Activated CD4-positive, alpha-beta T cell treated with anti-CD3 and anti-CD28 coated beads for 1 hour (primary cell): ENCODE measurements around the gene ABCC4.

Source experiments
- DNase-seq: peaks from one replicate; pipeline ENCODE4 v3.0.0-alpha.2; 2020

The ABCC4 gene

DNA sequence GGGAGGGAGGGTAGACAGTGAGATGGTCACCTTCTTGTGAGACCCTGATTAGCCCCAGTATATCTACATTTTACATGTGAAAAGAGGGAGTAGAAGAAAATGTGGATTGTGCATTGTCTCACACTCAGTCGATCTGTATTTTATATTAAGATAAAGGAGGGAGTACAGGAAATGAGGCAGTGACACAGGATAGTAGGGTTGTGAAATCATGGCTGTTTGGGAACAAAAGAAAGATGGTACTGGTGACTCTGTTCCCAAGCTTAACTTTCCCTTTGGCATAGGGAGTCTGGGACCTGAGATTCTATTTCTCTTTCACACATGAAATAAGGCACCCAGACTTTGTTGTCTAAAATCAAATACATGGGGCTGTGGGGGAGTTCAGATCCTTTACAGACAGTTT, 194.7 kb downstream of the ABCC4 start:
- DNase-seq, result no peak

DNA sequence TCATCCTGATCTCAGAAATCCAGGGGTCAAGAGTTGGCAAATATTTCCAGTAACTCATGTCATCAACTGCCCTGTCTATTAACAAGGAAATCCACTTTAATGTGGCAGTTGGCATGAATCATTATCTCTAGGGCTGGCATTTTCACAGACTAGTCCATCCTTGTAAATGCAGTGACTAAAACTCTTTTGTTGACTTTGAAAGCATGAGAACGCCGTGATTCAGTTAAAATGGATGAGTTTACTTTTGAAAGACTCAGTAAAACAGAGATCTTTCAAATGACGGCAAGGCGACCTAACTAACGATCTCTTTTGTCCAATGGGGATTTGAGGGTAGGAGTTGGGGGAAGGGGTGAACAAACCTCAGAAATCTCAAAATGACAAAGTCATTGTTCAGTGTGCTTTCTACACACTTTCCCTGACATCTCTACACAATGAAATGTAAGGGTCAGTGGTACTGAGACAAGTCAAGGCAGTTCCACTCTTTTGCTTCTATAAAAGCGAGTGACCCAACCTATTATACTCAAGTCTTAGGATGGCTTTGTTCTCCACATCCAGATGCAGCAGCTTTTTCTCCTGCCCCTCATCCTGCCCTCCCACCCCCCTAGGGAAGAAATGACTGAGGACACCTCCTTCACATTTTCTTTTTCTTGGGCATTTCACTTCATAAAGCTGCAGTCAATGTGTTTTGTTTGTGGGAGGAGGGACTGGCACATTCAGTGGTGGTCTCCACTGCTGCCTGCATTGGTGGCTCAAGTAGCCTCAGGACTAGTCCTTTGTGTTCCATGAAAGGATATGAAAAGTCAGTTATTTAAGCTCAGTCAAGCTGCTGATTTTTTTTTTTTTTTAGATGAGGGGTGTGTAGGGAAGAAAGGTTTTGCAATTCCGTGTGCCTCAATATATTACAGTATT, 200.5 kb downstream of the ABCC4 start:
- no peak for DNase-seq

DNA sequence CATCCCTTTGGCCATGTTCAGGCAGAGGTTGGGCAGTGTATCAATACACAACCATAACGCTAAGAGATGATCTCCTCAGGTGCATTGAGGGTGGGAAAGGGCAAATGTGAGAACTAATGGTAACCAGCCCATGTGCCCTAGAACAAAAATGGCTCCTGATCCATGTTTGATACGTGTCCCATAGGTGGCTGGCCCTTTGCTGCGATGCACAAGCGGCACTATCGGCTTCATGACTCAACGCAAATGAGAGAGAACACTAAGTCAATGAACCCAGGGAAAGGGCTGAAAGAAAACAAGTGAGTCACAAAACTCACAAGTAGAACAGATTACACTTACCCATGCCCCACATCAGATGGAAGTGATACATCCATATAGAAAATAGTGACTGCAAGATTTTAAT, 201.7 kb downstream of the ABCC4 start:
- no peak for DNase-seq

DNA sequence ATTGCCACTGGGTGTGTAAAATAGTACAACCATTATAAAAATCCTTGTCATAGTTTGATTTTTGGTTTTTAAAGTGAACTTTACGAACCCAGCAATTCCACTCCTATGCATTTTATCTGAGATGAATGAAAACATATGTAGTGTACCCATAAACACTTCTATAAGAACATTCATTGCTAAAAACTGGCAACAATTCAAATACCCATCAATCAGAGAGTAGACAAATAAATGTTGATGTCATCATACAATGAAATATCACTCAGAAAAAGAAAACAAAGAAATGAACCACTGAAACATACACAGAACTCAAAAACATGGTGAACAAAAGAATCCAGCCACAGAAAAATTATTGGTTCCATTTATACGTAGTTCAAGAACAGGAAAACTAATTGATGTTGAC, 202.3 kb downstream of the ABCC4 start:
- no peak for DNase-seq

DNA sequence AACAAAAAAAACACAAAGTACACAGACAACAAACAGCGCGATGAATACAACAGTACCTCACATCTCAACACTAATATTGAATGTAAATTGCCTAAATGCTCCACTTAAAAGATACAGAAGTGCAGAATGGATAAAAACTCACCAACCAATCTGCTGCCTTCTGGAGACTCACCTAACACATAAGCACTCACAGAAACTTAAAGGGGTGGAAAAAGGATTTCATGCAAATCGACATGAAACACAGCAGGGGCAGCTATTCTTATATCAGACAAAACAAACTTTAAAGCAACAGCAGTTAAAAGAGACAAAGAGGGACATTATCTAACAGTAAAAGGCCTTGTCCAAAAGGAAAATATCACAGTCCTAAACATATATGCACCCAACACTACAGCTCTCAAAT, 209.5 kb downstream of the ABCC4 start:
- no peak for DNase-seq

DNA sequence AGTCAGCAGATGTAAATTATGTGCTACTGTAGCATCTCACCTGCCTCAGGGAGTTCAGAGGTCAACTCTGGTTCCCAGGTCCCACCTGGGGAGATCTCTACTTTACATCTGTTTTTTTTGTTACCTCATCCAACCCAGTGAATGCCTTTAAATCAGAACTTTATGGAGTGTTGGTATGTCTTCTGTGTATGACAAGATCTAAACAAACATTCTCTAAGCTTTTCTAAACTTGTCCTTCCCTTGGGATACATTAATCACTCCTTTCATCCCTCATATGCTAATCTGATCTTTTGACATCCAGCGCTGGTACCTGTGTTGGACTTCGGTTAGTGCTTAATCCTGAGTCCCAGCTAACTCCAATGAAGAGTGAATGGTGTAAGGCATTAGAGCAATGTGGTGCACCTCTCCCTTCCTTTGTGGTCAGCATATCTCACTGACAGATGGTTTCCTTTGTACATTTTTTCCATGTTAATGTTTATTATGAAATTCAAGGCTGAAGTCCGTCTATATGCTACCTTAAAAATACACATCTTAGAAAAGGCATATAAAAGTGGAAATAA, 213.4 kb downstream of the ABCC4 start:
- DNase-seq, result no peak

DNA sequence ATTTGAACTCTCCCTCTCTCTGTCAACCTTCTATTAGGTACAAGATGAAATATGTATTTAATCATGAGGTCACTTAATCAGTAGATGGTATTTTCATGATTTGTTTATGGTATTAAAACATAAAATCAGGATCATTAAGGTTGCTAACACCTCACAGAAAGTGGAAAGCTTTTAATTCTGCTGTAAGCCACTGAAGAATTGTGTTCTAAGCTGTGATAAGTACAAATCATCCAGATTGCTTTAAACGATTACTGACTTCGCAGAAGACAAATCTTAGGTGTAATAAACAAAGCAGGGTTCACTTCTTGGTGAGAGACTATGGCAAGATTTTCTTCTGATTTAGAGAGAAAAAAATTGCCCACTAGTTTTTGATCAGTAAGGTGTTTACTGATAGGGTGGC, 214.5 kb downstream of the ABCC4 start:
- DNase-seq, result no peak

DNA sequence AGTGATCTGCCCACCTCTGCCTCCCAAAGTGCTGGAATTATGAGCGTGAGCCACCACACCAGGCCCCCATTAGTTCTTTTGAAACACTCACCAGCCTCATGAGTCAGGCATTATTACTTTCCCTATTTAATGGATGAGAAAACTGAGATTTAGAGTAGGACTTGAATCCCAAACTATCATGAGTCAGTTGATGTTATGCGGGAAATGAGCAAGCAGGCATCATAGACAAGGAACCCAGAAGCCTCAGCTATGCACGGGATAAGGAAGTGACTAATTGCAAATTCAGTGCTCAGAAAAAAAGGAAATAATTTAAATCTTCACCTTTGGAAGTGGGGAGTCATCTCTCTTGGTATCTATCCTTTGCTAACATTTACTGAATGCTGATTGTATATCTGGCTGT, 217.5 kb downstream of the ABCC4 start:
- no peak for DNase-seq

DNA sequence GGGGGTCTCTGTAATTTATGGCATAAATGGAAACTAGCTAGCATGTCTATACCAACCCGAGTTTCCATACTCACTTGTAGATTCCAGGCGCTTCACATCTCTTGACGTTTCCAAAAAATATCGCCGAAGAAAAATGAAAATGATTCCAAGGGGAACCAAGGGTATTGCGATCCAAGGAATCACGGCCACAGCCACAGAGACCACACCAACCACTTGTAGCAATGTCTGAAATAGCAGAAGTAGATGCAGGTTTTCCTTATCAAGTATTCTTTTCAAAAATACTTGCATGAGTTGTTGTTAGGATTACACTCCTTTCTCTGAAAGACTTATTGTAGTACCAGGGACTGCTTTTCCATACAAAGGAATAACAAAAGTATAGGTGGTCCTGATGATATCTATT, 218.2 kb downstream of the ABCC4 start:
- DNase-seq, result no peak

DNA sequence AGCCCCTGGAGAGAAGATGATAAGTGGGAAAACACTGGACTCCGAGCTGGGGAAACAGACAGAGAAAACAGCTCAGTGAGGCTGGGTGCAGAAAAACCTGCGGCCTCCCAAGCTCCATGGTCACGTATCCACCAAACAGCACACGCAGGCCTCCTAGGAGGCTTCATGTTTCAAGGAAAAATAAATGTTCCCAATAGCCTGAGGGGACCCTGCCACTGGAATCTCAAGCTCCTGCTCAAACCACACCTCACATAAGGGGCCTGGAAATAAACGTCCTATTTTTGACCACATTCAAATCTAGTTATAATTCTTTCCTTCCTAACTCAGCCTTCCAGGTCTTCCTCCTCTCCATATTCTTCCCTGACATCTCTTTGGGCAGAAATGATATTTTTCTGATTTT, 225.7 kb downstream of the ABCC4 start:
- DNase-seq, result no peak

DNA sequence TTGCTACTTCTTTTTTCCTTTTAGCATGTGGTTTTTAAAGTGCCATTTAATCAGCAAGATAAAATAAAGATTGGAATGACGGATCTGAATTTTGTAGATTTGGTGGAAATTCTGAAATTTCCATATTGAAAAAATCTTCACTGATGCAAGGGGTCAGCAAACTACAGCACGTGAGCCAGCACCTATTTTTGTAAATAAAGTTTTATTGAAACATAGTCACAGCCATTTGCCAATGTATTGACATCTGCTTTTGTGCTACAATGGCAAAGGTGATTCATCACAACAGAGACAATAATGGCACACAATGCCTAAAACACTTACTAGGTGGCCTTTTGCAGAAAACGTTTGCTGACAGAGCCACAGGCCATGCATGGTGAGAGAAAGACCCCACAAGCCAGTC, 226.4 kb downstream of the ABCC4 start:
- DNase-seq, result no peak

DNA sequence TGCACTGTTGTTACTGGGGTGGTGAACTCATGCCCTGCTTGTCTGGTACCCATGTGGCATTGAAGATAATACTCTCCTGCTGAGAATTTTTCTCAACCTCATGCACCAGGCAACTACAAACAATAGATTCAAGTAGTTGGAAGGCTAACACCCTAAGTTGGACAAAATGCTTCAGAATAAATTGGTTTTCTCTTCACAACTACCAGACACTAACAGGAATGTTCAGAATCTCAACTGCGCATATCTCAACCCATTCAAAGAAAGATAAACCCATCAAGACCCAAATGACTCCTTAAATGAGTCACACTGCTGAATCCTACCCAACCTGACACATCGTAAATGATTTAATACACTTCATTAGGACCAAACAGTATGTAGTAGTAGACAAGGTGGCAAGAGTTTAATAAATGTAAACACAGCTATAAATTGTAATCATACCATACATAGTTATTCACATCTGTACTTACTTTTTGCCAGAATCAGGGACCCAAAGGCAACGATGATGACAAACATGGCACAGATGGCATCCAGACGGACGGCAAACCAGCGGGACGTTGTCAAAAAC, 227.4 kb downstream of the ABCC4 start:
- DNase-seq, result no peak

DNA sequence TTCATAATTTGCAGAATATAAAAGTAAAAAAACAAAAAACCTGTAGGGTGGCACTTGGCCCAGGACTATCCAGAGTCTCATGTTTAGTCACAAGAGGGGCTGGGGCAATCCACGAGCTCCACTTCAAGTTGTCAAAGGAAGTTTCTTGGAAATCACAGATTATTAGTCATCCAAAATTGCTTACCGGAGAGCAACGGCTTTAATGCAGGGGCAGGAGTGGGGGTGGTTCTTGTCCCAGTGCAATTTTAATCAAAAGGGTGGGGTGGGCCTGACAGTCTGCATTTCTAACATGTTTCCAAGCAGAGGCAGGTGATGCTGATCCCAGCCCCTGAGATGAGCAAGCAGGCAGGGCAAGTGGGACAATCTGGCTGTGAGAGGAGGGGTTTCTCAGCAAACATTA, 233.9 kb downstream of the ABCC4 start:
- DNase-seq, result no peak

DNA sequence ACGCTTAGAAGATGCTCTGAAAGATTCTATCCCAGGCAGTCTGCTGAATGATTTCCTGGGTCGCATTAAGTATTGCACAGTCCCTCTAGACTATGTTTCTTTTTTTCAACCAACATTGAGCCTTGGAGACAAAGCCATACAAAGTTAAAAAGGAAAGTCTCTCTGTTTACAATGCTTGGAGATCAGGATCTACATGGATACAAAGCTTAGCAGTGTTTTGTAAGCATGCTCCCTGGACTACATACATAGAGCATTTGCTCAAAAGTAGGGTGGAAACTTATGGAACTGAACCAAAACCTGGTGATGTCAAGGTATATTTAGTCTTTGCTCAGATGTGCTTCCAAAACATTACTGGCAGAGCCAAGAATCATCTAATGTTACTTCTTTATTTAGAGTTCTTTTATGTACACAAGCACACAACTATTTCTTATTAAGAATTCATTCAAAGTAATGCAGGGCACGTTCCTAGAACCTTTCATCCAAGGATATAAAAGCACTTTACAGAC, 241.2 kb downstream of the ABCC4 start:
- no peak for DNase-seq

DNA sequence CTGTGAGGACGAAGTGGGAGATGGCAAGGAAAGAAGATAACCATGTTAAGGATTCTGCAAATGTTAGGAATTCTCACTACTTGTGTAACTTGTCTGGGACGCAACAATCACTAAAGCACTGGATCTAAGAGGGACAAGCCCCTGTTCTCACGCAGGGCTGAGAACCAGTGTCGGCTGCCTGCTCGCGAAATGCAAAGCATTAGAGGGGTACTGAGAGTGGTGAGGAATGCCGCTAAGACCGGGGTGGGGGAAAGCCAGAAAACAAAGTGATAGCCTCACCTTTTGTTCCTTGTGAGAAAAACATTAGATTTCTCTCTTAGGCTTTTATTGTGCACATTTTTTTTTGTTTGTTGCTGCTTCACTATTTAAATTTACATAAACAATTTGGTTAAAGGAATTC, 241.9 kb downstream of the ABCC4 start:
- DNase-seq, result no peak

DNA sequence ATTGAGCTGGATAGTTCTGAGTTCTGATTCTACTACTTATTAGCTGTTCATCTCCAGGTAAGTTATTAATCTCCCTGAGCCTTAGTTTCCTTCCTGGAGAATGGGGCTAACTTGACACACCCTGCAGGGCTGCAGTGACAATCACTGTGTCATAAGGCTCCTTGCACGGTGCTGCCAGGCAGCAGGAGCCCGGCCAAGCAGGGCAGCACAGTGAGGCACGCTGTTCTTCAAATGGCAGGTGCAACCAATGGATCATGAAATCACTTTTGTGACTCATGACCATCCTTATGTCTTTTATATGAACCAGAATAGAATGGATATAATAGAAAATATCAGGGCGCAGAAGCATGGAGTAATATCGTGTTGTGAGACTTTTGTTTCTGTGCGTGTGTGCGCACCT, 242.6 kb downstream of the ABCC4 start:
- no peak for DNase-seq

DNA sequence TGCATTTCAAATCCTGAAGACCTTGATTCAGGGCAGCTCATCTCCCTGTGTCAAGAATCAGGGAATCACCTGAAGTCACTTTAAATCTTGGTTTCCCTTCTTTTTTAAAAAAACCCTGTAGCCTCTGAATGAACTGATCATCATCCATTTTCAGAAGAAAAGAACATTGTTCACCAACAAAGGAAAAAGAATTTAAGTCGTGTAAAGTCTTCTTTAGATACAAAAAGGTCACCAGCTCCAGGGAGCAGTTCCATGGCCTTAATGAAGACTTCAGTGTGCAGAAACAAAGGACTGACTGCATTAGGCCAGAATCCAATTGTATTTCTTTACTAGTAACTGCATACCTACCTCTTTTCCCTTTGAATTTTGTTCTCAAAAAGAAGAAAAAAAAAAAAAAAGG, 245.0 kb downstream of the ABCC4 start:
- no peak for DNase-seq

DNA sequence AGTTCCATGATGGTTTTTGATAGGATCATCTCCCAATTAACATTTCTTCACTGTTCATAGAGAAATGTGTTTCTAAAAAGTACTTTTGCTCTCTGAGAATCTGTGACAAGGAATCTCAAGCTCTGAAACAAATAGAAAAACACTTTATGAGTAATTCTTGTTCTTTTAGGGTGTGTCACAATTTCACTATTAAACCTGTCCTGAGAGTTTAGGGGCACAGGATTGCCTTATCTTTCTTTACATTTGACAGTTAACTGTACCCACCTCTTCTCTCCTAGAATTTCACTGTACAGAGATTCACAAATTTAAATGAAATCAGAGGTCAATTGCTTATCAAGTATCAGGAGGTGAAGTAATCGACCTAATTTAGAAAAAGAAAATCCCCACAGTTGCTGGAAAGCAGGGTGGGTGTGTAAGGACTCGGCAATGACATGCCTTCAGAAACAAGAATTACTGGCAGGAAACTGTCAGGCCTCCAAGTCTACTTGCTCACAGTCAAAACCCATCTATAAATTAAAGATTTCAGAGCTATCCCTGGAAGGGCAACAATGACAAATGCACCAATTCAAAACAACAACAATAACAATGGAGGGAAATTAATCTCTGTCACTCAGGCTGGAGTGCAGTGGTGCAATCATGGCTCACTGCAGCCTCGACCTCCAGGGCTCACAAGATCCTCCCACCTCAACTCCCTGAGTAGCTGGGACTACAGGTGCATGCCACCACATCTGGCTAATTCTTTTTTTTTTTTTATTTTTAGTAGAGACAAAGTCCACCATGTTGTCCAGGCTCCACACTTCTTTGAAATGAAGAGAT, 250.2 kb downstream of the ABCC4 start:
- DNase-seq, result no peak

DNA sequence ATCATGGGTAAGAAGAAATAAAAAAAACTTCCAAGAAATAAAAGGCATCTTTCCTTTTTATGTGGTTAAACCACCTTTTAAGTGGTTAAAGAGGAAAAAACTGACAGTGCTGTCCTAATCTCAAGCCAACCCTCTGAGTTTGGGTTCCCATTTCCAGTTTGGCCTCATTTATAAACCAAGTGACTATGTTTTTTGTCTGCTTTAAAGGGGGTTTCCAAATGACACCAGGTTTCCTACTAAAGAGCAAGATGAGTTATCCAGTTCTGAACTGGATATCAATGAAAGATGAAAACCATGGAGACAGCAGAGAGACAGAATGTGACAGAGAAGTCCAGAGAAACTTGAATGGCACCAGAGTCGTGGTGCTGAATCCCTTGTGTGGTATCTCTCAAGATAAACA, 251.5 kb downstream of the ABCC4 start:
- no peak for DNase-seq

DNA sequence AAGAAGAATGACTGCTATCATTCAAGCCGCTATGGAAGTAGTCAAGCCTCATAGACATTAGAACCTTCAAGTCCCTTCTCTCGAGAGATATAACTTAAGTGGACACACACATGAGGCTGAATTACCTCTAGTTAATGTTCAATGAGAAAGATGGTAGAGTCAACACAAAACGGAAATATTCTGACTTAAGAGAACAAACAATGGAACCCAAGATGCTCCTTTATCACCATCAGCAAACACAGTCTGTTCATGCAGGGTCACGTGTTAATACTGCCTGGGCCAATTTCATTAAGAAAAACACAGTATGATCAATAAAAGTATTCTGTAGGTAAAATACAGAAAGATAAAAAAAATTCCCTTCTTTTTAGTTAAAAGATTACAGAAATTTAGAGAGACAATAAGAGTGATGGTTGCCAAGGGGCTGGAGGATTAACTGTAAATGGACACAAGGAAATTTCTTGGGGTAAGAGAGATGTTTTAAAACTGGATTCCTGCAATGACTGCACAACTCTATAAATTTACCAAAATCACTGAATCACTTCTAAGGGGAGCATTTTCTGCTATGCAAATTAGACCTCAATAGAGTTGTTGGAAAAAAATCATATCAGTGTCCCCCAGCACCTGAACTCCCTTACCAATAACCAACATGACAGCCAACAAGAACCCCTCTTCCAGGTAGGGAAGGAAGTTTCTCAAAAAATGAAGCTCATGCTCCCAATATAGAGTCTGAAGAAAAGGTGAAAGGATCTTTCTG, 256.6 kb downstream of the ABCC4 start:
- DNase-seq, result no peak

DNA sequence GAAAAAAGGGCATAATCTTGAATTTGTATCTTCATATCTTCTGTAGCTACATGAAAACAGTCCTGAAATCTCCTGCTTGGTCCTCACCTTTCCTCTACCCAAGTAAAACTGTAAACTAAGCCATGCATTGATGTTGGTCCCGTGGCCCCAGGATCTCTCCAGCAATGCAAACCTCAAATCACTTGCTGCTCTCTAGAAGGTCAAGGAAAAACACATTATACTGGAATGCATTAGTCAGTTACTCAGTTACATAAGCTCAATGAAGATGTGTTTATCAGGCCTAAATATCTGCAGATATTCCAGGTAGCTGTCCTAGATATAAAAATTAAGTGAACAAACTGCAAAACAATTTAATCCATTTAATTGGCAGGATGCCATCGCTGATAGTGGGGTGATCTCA, 261.8 kb downstream of the ABCC4 start:
- no peak for DNase-seq

DNA sequence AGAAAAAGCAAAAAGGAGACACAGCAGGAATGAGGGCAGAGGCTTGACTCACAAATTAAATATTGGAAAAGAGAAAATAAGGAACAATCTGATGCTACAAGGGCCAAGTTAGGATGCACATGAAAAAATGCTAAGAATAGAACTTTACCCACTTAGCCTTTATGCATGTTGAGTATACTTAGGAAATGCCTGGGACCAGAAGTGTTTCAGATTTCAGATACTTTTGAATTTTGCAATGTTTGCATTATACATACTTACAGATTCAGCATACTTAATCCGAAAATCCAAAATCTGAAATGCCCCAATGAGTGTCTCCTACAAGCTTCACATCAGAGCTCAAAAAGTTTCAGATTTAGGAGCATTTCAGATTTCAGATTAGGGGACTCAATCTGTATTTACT, 262.3 kb downstream of the ABCC4 start:
- no peak for DNase-seq
